Thoracic aorta (tissue), 2 donors: ENCODE measurements around the gene EIF1AD. TPM values are rescaled to one million over a fixed set of nuclear protein-coding genes. Genes with fewer than 3 reads are reported as not detected.
"Not testable (repeated sequence)": the region's sequence is repeated elsewhere in the genome, so short reads cannot be mapped to it uniquely, and the experiment has no call there.

Experiments
- ATAC-seq: fragments of 150-250 bp; one replicate; pipeline ENCODE4 v1.8.0; 2017; ENCODE audit warnings: low read depth; ENCODE audit not compliant: insufficient number of reproducible peaks, low FRiP score
- DNase-seq: peaks from one replicate; pipeline ENCODE4 v3.0.0-alpha.2; 2020; ENCODE audit warnings: low spot score
- H3K27ac ChIP-seq, 2 donors: fragments of 200-600 bp; sonication (generic); 1 replicate in 1 of 2; 2 replicates in 1 of 2; pipeline ENCODE4 v1.5.1; 2016; ENCODE audit warnings: mild to moderate bottlenecking in 2 of 2, moderate library complexity in 2 of 2
- H3K27me3 ChIP-seq: fragments of 200-600 bp; sonication (generic); replicated peaks from 2 replicates; pipeline ENCODE4 v1.6.0; 2016; ENCODE audit warnings: mild to moderate bottlenecking; ENCODE audit not compliant: insufficient read depth
- H3K36me3 ChIP-seq: fragments of 200-600 bp; sonication (generic); one replicate; pipeline ENCODE4 v1.5.1; 2016
- H3K4me1 ChIP-seq, 2 donors: fragments of 200-600 bp; sonication (generic); 1 replicate in 1 of 2; 2 replicates in 1 of 2; pipeline versions ENCODE4 v1.5.1 to v1.6.0; 2016; ENCODE audit warnings: low read depth in 2 of 2, mild to moderate bottlenecking in 1 of 2; ENCODE audit not compliant: control insufficient read depth in 1 of 2
- H3K4me3 ChIP-seq: fragments of 200-600 bp; sonication (generic); 2 replicates; pipeline ENCODE4 v1.5.1; 2016; ENCODE audit warnings: mild to moderate bottlenecking
- H3K9me3 ChIP-seq: fragments of 200-600 bp; sonication (generic); 2 replicates; pipeline ENCODE4 v1.5.1; 2016
- total RNA-seq, 2 donors: library from RNA; depleted of rRNA; stranded (reverse); fragments of >200 nt; gene quantifications; one replicate each; pipeline versions ENCODE4 v1.1.0 to v1.2.3, GENCODE V29; 2016
- TF ChIP-seq, protein P1 (sequence below): fragments of 200-600 bp; sonication (generic); IDR thresholded peaks from one replicate; pipeline ENCODE4 v1.5.1; 2019; ENCODE audit warnings: antibody characterized with exemption

The EIF1AD gene
- total RNA-seq, 2 donors from 2014 or later = 20.6 to 43.5 TPM

DNA sequence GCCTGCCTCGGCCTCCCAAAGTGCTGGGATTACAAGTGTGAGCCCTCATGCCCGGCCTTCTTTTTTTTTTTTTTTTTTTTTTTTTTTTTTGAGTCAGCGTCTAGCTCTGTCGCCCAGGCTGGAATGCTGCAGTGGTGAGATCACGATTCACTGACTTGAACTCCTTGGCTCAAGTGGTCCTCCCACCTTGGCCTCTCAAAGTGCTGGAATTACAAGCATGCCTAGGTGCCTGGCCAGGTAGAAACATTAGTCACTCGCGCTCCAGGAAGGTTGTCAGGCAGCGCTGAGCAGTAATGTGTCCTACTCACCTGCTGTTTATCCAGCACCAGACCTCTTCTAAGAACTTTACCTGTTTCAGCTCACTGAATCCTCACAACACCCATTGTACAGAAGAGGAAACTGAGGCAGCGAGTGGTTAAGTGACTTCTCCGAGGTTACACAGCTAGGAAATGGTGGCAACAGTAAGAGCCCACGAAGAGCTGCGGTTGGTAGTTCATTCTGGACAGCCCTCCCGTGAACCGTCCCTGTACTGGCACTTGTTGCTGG lies 9.4 kb upstream of the EIF1AD start:
- H3K9me3 ChIP-seq = no peaks in the 10 kb centered on the region
- TF ChIP-seq, protein P1, sequence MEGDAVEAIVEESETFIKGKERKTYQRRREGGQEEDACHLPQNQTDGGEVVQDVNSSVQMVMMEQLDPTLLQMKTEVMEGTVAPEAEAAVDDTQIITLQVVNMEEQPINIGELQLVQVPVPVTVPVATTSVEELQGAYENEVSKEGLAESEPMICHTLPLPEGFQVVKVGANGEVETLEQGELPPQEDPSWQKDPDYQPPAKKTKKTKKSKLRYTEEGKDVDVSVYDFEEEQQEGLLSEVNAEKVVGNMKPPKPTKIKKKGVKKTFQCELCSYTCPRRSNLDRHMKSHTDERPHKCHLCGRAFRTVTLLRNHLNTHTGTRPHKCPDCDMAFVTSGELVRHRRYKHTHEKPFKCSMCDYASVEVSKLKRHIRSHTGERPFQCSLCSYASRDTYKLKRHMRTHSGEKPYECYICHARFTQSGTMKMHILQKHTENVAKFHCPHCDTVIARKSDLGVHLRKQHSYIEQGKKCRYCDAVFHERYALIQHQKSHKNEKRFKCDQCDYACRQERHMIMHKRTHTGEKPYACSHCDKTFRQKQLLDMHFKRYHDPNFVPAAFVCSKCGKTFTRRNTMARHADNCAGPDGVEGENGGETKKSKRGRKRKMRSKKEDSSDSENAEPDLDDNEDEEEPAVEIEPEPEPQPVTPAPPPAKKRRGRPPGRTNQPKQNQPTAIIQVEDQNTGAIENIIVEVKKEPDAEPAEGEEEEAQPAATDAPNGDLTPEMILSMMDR = no peak
- peak; percentile 30 for ATAC-seq
- no peaks in the 10 kb centered on the region for H3K36me3 ChIP-seq
- H3K4me3 ChIP-seq = peak overlapping the region; percentile 37
- H3K27ac ChIP-seq = peak overlapping the region; percentile 87 to 89
- no peak for DNase-seq
- H3K27me3 ChIP-seq = no peaks in the 10 kb centered on the region
- H3K4me1 ChIP-seq = peaks cover 27 to 56% of the 10 kb centered on the region in 2 donors

DNA sequence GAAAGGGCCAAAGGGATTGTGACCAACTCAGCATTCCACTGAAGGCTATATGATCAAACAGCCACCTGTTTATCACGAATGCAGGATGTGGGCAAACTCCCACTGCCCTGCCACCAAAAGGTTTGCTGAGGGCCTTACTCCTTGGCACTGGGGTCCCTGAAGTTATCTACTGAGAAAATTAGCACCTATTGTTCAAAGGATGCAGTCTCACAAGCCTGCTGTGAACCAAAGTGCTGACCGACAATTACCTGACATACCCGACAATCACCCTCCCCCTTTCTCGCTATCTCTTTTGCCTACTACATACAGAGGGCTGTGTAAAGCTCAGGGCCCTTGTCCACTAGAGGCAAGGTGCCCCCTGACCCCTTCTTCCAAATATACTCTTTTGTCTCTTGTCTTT lies 8.1 kb upstream of the EIF1AD start:
- H3K9me3 ChIP-seq, DNase-seq, H3K27me3 ChIP-seq, H3K36me3 ChIP-seq, H3K4me3 ChIP-seq, ATAC-seq: not testable (repeated sequence)
- Histone ChIP-seq H3K27ac (peak overlapping the region in 1 of 2 donors; percentile 87), H3K4me1 (peaks cover 17 to 43% of the 10 kb centered on the region in 2 donors)

DNA sequence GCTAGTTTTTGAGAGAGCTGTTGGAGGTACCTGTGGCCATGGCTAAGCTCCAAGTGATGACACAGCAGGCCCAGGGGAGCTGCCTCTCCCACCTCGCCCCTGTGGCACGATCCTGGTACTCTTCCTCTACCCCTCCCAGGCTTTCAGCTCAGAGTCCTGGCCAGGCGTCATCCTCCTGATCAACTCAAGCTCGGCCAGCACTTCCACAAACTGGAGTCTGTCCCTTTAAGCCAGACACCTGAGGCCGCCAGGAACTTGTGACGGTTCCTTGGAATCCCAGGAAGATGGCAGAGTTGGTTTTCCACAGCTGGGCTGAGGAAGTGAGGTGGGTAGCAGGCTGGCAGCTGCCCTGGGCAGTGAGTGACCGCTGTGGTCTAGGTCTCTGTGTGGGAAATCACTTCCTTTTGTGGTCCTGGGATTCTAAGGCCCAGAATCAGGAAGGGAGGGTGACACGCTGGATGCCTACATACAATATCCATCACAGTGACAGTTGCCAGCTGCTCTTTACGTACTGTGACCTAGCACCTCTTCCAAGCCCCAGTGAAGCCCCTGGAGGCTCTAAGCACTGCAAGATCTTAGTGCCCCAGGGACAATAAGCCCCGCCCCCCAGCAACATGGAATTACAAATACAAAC lies 6.6 kb upstream of the EIF1AD start:
- Histone ChIP-seq H3K9me3 (no peaks in the 10 kb centered on the region), H3K4me1 (peaks cover 12 to 31% of the 10 kb centered on the region in 2 donors), H3K36me3 (no peaks in the 10 kb centered on the region), H3K27ac (peak overlapping the region; percentile 4 to 45), H3K27me3 (no peaks in the 10 kb centered on the region), H3K4me3 (no peak overlapping the region)
- no peak for ATAC-seq
- TF ChIP-seq, protein P1 = no peak
- no peak for DNase-seq

DNA sequence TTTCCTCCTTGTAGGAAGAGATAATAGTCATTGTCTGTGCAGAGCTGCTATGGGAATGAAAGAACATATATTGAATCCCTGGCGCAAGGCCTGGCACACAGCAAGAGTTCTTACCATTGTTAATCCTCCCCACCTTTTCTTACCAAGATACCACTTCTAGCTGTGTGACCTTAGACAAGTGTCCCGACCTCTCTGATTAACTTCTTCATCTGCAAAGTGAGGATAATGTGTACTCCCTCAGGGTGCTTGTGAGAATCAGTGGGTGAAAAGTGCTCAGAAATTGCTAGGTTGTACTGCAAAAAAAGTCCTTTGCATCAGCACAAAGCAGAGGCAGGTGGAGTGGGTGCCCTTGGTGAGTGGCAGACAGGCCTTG lies 6.1 kb upstream of the EIF1AD start:
- DNase-seq (no peak), ATAC-seq (no peak)
- Histone ChIP-seq H3K4me1 (peaks cover 14 to 31% of the 10 kb centered on the region in 2 donors), H3K36me3 (no peaks in the 10 kb centered on the region), H3K4me3 (no peak overlapping the region), H3K27ac (peak overlapping the region in 1 of 2 donors; percentile 45), H3K27me3 (no peaks in the 10 kb centered on the region), H3K9me3 (no peaks in the 10 kb centered on the region)
- TF ChIP-seq, protein P1 = no peak

DNA sequence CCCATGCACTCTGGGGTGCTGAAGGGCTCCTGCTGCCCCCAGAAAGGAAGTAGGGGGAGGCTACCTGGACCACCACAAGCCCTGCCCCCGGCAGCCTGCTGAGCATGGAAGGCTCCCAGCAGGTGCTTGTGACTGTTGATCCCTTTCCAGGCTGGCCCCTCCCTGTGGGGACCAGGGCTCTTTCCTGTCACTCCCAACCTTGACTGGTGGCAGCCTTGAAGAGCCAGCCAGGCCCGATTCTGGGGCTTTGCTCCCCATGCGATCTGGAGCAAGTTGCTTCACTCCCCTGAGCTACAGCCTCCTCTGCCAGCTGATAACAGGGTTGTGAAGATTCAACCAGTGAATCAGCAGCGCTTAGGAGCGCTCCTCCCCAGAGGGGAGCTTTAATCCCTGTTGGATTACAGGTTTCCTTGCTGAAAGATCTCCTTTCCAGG lies 5.3 kb upstream of the EIF1AD start:
- Histone ChIP-seq H3K36me3 (no peaks in the 10 kb centered on the region), H3K4me1 (peaks cover 12 to 25% of the 10 kb centered on the region in 2 donors), H3K9me3 (no peaks in the 10 kb centered on the region), H3K27me3 (no peaks in the 10 kb centered on the region), H3K4me3 (no peak overlapping the region), H3K27ac (peak overlapping the region; percentile 8 to 26)
- no peak for DNase-seq
- no peak for ATAC-seq
- TF ChIP-seq, protein P1 = no peak

DNA sequence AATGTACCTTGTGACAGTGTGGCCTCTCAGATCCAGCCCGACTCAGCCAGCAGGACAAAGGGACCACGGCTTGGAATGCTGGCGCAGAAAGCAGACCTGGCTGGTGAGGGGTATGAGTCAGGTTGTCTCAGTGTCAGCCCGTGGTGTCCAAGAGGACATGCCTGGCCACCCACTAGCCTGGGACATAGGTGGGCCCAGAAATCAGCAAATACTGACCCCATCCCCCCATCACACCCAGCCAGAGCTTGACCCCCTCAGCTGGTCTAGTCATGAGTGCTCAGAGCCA lies 4.9 kb upstream of the EIF1AD start:
- Histone ChIP-seq H3K4me1 (peaks cover 11 to 21% of the 10 kb centered on the region in 2 donors), H3K27me3 (no peaks in the 10 kb centered on the region), H3K9me3 (no peaks in the 10 kb centered on the region), H3K36me3 (no peaks in the 10 kb centered on the region), H3K4me3 (no peak overlapping the region), H3K27ac (peak overlapping the region; percentile 8 to 26)
- TF ChIP-seq, protein P1 = no peak
- no peak for DNase-seq
- ATAC-seq = no peak
